ENCODE results near the gene PLXND1. TPM values are rescaled to one million over a fixed set of nuclear protein-coding genes. Genes with fewer than 3 reads are reported as not detected.

The PLXND1 gene
- total RNA-seq, 2 donors from 2014 or later: 73.1 to 83.2 TPM

DNA sequence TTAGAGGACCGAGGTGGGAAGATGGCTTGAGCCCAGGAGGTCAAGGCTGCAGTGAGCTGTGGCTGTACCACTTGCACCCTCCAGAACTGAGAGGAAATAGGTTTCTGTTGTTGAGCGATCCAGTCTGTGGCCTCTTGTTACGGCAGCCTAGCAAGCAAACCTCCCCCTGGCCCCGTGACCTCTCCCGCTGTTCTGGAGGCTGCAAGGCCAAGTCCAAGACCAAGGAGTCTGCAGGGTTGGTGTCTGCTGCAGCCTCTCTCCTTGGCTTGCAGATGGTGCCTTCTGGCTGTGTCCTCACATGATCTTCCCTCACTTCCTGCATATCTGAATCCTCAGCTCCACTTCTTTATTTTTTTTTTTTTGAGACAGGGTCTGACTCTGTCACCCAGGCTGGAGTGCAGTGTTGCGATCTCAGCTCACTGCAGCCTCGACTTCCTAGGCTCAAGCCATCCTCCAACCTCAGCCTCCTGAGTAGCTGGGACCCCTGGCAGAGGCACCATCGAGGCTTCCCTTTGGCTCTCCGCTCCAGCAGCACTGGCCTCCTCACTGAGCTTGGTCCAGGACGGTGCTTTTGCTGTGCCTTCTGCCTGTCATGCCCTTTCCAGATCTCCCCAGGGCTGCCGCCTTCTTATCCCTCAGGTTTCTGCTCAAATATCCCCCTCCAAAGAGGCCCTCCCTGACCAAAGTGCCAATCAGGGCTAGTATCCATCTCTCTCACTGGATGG, 18.0 kb upstream of the PLXND1 start:
- Histone ChIP-seq H3K9me3 (ENCODE audit: control insufficient read depth, low read length) (no peaks in the 10 kb centered on the region), H3K9ac (ENCODE audit: extremely low read depth, low read length, poor library complexity, severe bottlenecking) (no peak overlapping the region), H3K4me1 (ENCODE audit: control insufficient read depth, insufficient read depth, low read length) (no peaks in the 10 kb centered on the region), H3K27me3 (ENCODE audit: control insufficient read depth, insufficient read depth, low read length, poor library complexity, severe bottlenecking) (no peaks in the 10 kb centered on the region), H3K27ac (ENCODE audit: low read depth, low read length) (no peak overlapping the region), H3K36me3 (ENCODE audit: control insufficient read depth, insufficient read depth, low read length) (no peaks in the 10 kb centered on the region), H3K4me3 (ENCODE audit: low read length) (no peak overlapping the region)
- no peaks in the 10 kb centered on the region for H3K36me3 Mint-ChIP-seq (ENCODE audit: low read depth)
- H3K9me3 Mint-ChIP-seq: no peaks in the 10 kb centered on the region
- no peak overlapping the region for H3K4me3 Mint-ChIP-seq
- no peak overlapping the region for H3K27ac Mint-ChIP-seq
- peaks cover 16% of the 10 kb centered on the region for H3K4me1 Mint-ChIP-seq
- 92 to 93% methylated on average over 4 to 11 of the region's 11 CpGs for WGBS, 2 experiments (ENCODE audit: insufficient coverage in 1 of 2, insufficient read length in 1 of 2)
- peak; percentile 47 for DNase-seq
- TF ChIP-seq, protein P1, sequence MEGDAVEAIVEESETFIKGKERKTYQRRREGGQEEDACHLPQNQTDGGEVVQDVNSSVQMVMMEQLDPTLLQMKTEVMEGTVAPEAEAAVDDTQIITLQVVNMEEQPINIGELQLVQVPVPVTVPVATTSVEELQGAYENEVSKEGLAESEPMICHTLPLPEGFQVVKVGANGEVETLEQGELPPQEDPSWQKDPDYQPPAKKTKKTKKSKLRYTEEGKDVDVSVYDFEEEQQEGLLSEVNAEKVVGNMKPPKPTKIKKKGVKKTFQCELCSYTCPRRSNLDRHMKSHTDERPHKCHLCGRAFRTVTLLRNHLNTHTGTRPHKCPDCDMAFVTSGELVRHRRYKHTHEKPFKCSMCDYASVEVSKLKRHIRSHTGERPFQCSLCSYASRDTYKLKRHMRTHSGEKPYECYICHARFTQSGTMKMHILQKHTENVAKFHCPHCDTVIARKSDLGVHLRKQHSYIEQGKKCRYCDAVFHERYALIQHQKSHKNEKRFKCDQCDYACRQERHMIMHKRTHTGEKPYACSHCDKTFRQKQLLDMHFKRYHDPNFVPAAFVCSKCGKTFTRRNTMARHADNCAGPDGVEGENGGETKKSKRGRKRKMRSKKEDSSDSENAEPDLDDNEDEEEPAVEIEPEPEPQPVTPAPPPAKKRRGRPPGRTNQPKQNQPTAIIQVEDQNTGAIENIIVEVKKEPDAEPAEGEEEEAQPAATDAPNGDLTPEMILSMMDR (conservative IDR thresholded peaks at IDR 0.05): no peak
- H3K27me3 Mint-ChIP-seq (ENCODE audit: insufficient read depth): no peaks in the 10 kb centered on the region

- Histone ChIP-seq H3K4me3 (ENCODE audit: low read length) (no peak overlapping the region), H3K4me1 (ENCODE audit: control insufficient read depth, insufficient read depth, low read length) (no peaks in the 10 kb centered on the region), H3K9ac (ENCODE audit: extremely low read depth, low read length, poor library complexity, severe bottlenecking) (no peak overlapping the region), H3K27ac (ENCODE audit: low read depth, low read length) (no peak overlapping the region), H3K36me3 (ENCODE audit: control insufficient read depth, insufficient read depth, low read length) (no peaks in the 10 kb centered on the region), H3K9me3 (ENCODE audit: control insufficient read depth, low read length) (no peaks in the 10 kb centered on the region), H3K27me3 (ENCODE audit: control insufficient read depth, insufficient read depth, low read length, poor library complexity, severe bottlenecking) (no peaks in the 10 kb centered on the region)
- no peaks in the 10 kb centered on the region for H3K9me3 Mint-ChIP-seq
- H3K4me3 Mint-ChIP-seq: no peak overlapping the region
- TF ChIP-seq, protein P1 (conservative IDR thresholded peaks at IDR 0.05): no peak
- H3K27me3 Mint-ChIP-seq (ENCODE audit: insufficient read depth): no peaks in the 10 kb centered on the region
- H3K4me1 Mint-ChIP-seq: peaks cover 18% of the 10 kb centered on the region
- DNase-seq: peak; percentile 64
- no peaks in the 10 kb centered on the region for H3K36me3 Mint-ChIP-seq (ENCODE audit: low read depth)
- H3K27ac Mint-ChIP-seq: no peak overlapping the region
- 89 to 91% methylated on average over 6 to 17 of the region's 17 CpGs for WGBS, 2 experiments (ENCODE audit: insufficient coverage in 1 of 2, insufficient read length in 1 of 2)
These were observed 17.1 kb upstream of the PLXND1 start for GRCh38 chr3:129623447-129624118.

GRCh38 chr3:129622933-129623332, 16.5 kb upstream of the PLXND1 start:
- no peak overlapping the region for H3K27ac ChIP-seq (ENCODE audit: low read depth, low read length)
- Mint-ChIP-seq H3K27me3 (ENCODE audit: insufficient read depth) (no peaks in the 10 kb centered on the region), H3K9me3 (no peaks in the 10 kb centered on the region), H3K4me3 (no peak overlapping the region), H3K36me3 (ENCODE audit: low read depth) (no peaks in the 10 kb centered on the region), H3K27ac (no peak overlapping the region), H3K4me1 (peaks cover 17% of the 10 kb centered on the region)
- no peaks in the 10 kb centered on the region for H3K27me3 ChIP-seq (ENCODE audit: control insufficient read depth, insufficient read depth, low read length, poor library complexity, severe bottlenecking)
- H3K4me3 ChIP-seq (ENCODE audit: low read length): no peak overlapping the region
- H3K9ac ChIP-seq (ENCODE audit: extremely low read depth, low read length, poor library complexity, severe bottlenecking): no peak overlapping the region
- no peaks in the 10 kb centered on the region for H3K9me3 ChIP-seq (ENCODE audit: control insufficient read depth, low read length)
- TF ChIP-seq, protein P1 (conservative IDR thresholded peaks at IDR 0.05): no peak
- WGBS, 2 experiments (ENCODE audit: insufficient coverage in 1 of 2, insufficient read length in 1 of 2): 95 to 100% methylated on average over 6 to 10 of the region's 10 CpGs
- no peaks in the 10 kb centered on the region for H3K36me3 ChIP-seq (ENCODE audit: control insufficient read depth, insufficient read depth, low read length)
- DNase-seq: peak; percentile 44
- H3K4me1 ChIP-seq (ENCODE audit: control insufficient read depth, insufficient read depth, low read length): no peaks in the 10 kb centered on the region
